SKM-1 (cell line): Measurements from ENCODE around the gene PDE8A.
"Not testable (repeated sequence)": the region's sequence is repeated elsewhere in the genome, so short reads cannot be mapped to it uniquely, and the experiment has no call there.

Experiments used
- DNase-seq: peaks from one replicate; lab custom pipeline; 2025; ENCODE audit not compliant: unreplicated experiment; lab: John Stamatoyannopoulos, UW

The PDE8A gene

DNA sequence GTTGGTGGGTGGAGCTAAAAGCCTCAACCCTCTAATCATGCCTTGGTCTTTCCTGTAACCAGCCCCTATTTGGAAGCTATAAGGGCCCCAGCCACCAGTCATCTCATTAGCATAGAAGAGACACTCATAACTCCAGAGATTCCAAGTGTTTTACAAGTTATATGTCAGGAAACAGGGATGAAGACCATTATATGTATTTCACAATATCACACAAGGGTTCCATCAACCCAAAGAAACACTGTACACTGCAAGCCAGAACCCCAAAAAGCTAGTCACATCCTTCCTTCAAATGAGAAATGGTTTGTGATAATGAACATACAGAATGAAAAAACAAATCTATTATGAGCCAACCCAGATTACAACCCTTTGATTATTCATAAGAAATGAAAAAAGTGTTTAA, 175.7 kb downstream of the PDE8A start:
- no peak for DNase-seq

DNA sequence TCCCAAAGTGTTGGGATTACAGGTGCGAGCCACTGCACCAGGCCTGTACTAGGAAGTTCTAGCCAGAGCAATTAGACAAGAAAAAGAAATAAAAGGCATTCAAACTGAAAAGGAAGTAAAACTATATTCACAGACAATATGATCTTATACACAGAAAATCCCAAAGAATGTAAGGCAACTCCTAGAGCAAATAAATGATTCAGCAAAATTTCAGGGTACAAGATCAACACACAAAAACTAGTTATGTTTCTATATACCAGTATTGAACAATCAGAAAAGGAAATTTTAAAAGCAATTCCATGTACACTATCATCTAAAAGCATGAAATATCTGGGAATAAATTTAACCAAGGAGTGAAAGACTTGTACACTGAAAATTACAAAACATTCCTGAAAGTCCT, 180.6 kb downstream of the PDE8A start:
- DNase-seq = no peak

GRCh38 chr15:85164841-85165466, 183.3 kb downstream of the PDE8A start:
- DNase-seq = no peak

DNA sequence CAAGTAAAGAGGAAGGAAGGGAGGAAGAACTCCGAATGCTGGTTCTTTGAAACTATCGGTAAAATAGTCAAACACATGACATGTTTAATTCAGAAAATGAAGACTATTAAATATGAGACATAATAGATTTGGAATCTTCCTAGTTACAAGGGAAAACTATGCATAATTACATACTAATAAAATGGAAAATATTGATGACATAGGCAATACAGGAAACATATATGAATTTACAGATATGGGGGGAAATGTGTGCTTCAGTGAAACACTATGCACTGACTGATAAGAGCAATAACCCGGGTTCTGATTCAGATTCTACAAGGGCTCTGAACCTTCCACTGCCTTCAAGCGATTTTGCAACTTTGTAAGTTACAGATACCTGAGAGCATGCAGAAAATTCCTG, 185.9 kb downstream of the PDE8A start:
- DNase-seq = no peak

DNA sequence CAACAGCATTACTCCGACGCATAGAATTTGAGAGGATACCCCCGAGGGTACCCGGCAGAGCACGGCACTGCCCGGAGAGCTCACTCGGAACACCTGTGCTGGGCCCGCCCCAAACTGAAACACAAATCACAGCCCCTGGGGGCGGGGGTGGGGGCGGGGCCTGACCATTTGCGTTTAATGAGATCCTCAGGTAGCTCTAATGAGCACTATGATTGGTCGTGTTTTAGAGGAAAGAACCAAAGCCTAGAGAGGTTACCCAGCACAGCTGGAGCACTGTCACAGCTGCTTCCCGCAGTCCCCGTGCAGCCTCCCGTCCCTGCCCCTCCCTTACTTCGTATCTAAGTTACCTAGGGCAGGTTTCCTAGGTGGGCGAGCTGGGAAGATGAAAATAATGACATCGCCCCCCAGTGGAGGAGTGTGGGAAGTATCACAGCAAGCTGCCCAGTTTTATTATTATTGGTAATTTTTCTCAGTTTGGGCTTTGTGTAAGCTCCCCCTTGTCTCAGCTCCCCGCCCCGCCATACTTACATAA, 187.1 kb downstream of the PDE8A start:
- peak; percentile 15 for DNase-seq

DNA sequence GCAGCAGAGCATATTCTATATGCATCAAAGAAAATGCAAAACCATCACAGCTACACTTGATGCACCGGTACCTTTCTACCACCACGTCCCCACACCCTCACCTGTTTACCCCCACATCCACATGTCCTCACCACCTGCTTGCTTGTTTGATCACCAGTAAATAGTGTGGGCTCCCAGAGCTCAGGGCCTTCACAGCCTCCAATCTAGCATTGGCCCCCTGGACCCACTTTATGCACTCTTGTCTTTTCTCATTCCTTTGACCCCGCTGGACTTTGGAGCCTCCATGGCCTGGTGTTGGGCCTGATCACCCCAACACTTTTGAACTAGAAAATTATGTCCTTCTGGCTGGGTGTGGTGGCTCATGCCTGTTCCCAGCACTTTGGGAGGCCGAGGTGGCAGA, 190.1 kb downstream of the PDE8A start:
- DNase-seq = no peak

DNA sequence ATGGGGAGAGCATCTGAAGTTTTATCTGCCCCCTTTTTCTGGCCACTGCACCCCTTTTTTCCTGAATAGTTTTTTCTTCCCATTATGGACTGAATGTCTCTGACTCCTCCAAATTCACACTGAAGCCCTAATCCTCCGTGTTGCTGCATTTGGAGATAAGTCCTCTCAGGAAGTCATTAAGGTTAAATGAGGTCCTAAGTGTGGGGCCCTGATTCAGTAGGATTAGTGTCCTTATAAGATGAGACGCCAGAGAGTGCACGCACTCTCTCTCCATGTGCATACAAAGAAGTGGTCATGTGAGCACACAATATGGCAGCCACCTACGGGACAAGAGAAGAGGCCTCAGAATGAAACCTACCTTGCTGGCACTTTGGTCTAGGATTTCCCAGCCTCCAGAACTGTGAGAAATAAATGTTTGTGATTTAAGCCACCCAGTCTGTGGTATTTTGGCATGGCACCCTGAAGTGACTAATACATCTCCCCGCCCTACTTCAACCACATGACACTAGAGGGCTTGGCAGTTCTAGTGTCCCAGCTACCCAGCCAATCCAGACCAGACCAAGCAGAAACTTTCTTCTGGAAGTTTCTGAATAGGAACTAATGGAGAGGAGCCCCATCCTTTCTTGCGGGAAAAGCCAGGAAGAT, 191.3 kb downstream of the PDE8A start:
- DNase-seq = no peak

GRCh38 chr15:85173630-85174029, 192.0 kb downstream of the PDE8A start:
- DNase-seq = not testable (repeated sequence)

DNA sequence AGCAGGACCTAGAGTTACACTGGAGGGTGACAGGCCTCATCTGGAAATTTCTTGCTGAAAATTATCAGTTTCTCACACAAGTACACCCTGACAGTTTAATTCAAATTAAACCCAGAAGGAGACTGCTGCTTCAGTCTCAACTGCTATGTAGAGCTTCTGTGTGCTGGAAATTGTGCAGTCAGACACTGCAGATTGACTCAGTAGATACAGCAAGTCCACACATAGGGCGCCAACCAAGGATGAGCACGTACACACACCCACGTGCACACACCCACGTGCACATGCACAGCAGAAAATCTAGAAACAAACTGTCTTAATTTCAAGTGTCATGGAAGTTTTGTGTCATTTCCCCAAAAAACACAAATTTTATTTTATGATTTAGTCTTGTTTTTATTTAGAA, 192.9 kb downstream of the PDE8A start:
- no peak for DNase-seq

GRCh38 chr15:85177042-85177515, 195.4 kb downstream of the PDE8A start:
- DNase-seq = not testable (repeated sequence)

GRCh38 chr15:85178308-85178707, 196.7 kb downstream of the PDE8A start:
- no peak for DNase-seq

- DNase-seq = no peak
Observed at GRCh38 chr15:85179700-85180099, 198.0 kb downstream of the PDE8A start.

DNA sequence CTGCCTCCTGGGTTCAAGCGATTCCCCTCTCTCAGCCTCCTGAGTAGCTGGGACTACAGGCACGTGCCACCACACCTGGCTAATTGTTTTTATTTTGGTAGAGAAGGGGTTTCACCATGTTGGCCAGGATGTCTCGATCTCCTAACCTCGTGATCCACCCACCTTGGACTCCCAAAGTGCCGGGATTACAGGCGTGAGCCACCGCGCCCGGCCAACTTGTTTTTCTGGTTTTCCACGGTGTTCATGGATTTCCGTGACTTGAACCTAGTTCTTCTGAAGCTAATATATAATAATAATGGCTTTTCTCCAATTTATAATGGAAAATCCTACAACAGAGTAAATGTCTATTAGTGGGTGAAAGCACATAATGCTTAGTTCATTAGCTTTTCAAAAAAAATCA, 203.7 kb downstream of the PDE8A start:
- not testable (repeated sequence) for DNase-seq

DNA sequence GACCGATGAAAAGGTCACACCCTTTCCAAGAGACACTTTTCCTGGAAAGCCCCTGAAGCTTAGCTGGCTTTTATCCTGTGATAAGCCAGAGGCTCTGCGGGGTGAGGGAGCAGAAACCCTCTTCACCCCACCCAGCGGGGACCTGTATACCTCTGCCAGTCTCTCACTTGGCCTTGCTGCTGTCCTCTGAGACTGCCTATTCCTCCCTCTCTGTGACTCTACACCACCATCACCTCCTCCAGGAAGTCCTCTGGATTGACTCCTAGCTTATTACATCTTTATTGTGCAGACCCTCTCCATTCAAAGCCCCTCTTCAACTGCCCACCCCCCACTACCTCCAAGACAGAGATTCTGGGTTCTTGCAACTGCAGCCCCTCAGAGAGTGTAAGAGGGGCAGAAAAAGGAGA, 206.5 kb downstream of the PDE8A start:
- not testable (repeated sequence) for DNase-seq
